Psoas muscle (tissue), 8 donors: ENCODE measurements around the gene HELLS. TPM values are rescaled to one million over a fixed set of nuclear protein-coding genes. Genes with fewer than 3 reads are reported as not detected.
"Not testable (repeated sequence)": the region's sequence is repeated elsewhere in the genome, so short reads cannot be mapped to it uniquely, and the experiment has no call there.

Experiments
- ATAC-seq, 4 donors: fragments of 200-7000 bp; cut with Tn5 transposase; one replicate each; pipeline ENCODE4 v1.9.1; 2020; ENCODE audit warnings: moderate library complexity in 3 of 4, mild to moderate bottlenecking in 2 of 4
- DNase-seq, 2 donors: peaks; one replicate each; pipeline ENCODE4 v3.0.0-alpha.2; 2020
- H3K27ac ChIP-seq: fragments of 200-600 bp; one replicate; pipeline ENCODE4 v1.8.0; 2022
- H3K27me3 ChIP-seq, 3 donors: fragments of 200-600 bp in 1 of 3; one replicate each; pipeline versions ENCODE4 v1.6.1 to v1.8.0; 2013 to 2022; ENCODE audit warnings: low read length in 2 of 3, mild to moderate bottlenecking in 2 of 3, moderate library complexity in 1 of 3; ENCODE audit not compliant: insufficient read depth in 3 of 3
- H3K36me3 ChIP-seq, 2 donors: fragments of 200-600 bp in 1 of 2; one replicate each; pipeline versions ENCODE4 v1.6.1 to v1.8.0; 2013 to 2022; ENCODE audit warnings: low read depth in 1 of 2, mild to moderate bottlenecking in 1 of 2, moderate library complexity in 1 of 2; ENCODE audit not compliant: insufficient read depth in 1 of 2
- H3K4me1 ChIP-seq: fragments of 200-600 bp; one replicate; pipeline ENCODE4 v1.8.0; 2022
- H3K4me3 ChIP-seq: fragments of 200-600 bp; one replicate; pipeline ENCODE4 v1.8.0; 2022; ENCODE audit warnings: mild to moderate bottlenecking
- H3K9me3 ChIP-seq: fragments of 200-600 bp; one replicate; pipeline ENCODE4 v1.8.0; 2022
- CTCF ChIP-seq: fragments of 200-600 bp; IDR thresholded peaks from one replicate; pipeline ENCODE4 v1.8.0; 2022; ENCODE audit warnings: antibody characterized with exemption
- WGBS, 3 donors: extraction: QIAGEN DNeasy Blood & Tissue Kit; methylation state at CpG; one replicate each; pipeline versions ENCODE4 v1.1.6 to v1.1.7; 2013; 5-methylcytosine and 5-hydroxymethylcytosine counted together
- intact Hi-C, 2 donors: fragments of 100-400 bp; cut with DNase I; formaldehyde crosslinking; loops; one replicate each; pipeline versions ENCODE4 v1.11.0 to v1.14.2; 2022
- polyA plus RNA-seq, 3 donors: library from polyadenylated mRNA; stranded (reverse); fragments of 200-250 nt; gene quantifications; one replicate each; pipeline ENCODE4 v1.2.3, GENCODE V29; 2013
- total RNA-seq, 4 donors: library from RNA; stranded (reverse); fragmentation: NEBNext Ultra II Directional in 2 of 4; extraction: Animal tissue kit (Norgen Biotek cat#: 25700) in 2 of 4; gene quantifications; one replicate each; pipeline versions ENCODE4 v1.2.1 to v1.2.4, GENCODE V29; 2021 to 2023
- donor health status: healthy with polysubstance abuse.
- donor health status: DM: no; HTN: no; CAD: no; lungs with moderate emphysema.
- donor health status: Bipolar disorder and iron deficiency.
- donor health status: healthy.
- donor health status: DM: yes; HTN: yes; CAD: no.
- donor health status: DM: no; HTN: no; CAD: no.
- donor health status: DM: no; HTN: no; CAD: no.
- donor health status: DM: yes; HTN: yes; CAD: no.

The HELLS gene
- total and polyA plus RNA-seq, 7 donors = 0.06 to 0.69 (median 0.37) TPM

- Histone ChIP-seq H3K27ac (no peak overlapping the region), H3K4me3 (peak overlapping the region; percentile 83), H3K9me3 (no peaks in the 10 kb centered on the region), H3K4me1 (peaks cover 6% of the 10 kb centered on the region), H3K27me3 (peaks cover 0 to 2% (median 0%) of the 10 kb centered on the region in 3 donors), H3K36me3 (no peaks in the 10 kb centered on the region)
- no peak for DNase-seq
- ATAC-seq = peak in 1 of 4 donors; percentile 4
- intact Hi-C loops = no loop called here
- WGBS, 3 donors = 2 to 3% (median 3%) methylated on average over 25 of the region's 25 CpGs
- TF ChIP-seq CTCF = no peak
These were observed 687 bp downstream of the HELLS start for GRCh38 chr10:94546049-94546900.

GRCh38 chr10:94546901-94547185 is 1.3 kb downstream of the HELLS start:
- ATAC-seq (no peak), DNase-seq (no peak)
- WGBS, 3 donors = 57 to 73% (median 57%) methylated on average over 1 of the region's 1 CpG
- Histone ChIP-seq H3K9me3 (no peaks in the 10 kb centered on the region), H3K27me3 (peaks cover 0 to 2% (median 0%) of the 10 kb centered on the region in 3 donors), H3K4me3 (no peak overlapping the region), H3K27ac (no peak overlapping the region), H3K4me1 (peaks cover 6% of the 10 kb centered on the region), H3K36me3 (no peaks in the 10 kb centered on the region)
- TF ChIP-seq CTCF = no peak
- intact Hi-C loops = no loop called here

GRCh38 chr10:94549221-94549620 is 3.6 kb downstream of the HELLS start:
- Histone ChIP-seq H3K27ac (no peak overlapping the region), H3K27me3 (peaks cover 0 to 1% (median 0%) of the 10 kb centered on the region in 3 donors), H3K9me3 (no peaks in the 10 kb centered on the region), H3K36me3 (no peaks in the 10 kb centered on the region), H3K4me3 (no peak overlapping the region), H3K4me1 (peaks cover 6% of the 10 kb centered on the region)
- intact Hi-C loops = no loop called here
- DNase-seq = no peak
- TF ChIP-seq CTCF = no peak
- no peak for ATAC-seq

GRCh38 chr10:94567714-94568307 is 22.2 kb downstream of the HELLS start:
- intact Hi-C loops, H3K4me3 ChIP-seq, H3K4me1 ChIP-seq, H3K27me3 ChIP-seq, DNase-seq, H3K27ac ChIP-seq, ATAC-seq, H3K36me3 ChIP-seq, H3K9me3 ChIP-seq: not testable (repeated sequence)
- WGBS, 3 donors = 92 to 94% (median 94%) methylated on average over 11 to 13 of the region's 13 CpGs

GRCh38 chr10:94571081-94571480 is 25.5 kb downstream of the HELLS start:
- DNase-seq (no peak), ATAC-seq (no peak)
- Histone ChIP-seq H3K36me3 (no peaks in the 10 kb centered on the region), H3K27me3 (no peaks in the 10 kb centered on the region), H3K27ac (no peak overlapping the region), H3K9me3 (no peaks in the 10 kb centered on the region), H3K4me1 (no peaks in the 10 kb centered on the region), H3K4me3 (no peak overlapping the region)
- no peak for TF ChIP-seq CTCF
- intact Hi-C loops = no loop called here
